Measurements from ENCODE around the gene SIRPA.

GRCh38 chr20:1871807-1872458 lies 23.3 kb upstream of the SIRPA start:
- TF ChIP-seq, protein P1, sequence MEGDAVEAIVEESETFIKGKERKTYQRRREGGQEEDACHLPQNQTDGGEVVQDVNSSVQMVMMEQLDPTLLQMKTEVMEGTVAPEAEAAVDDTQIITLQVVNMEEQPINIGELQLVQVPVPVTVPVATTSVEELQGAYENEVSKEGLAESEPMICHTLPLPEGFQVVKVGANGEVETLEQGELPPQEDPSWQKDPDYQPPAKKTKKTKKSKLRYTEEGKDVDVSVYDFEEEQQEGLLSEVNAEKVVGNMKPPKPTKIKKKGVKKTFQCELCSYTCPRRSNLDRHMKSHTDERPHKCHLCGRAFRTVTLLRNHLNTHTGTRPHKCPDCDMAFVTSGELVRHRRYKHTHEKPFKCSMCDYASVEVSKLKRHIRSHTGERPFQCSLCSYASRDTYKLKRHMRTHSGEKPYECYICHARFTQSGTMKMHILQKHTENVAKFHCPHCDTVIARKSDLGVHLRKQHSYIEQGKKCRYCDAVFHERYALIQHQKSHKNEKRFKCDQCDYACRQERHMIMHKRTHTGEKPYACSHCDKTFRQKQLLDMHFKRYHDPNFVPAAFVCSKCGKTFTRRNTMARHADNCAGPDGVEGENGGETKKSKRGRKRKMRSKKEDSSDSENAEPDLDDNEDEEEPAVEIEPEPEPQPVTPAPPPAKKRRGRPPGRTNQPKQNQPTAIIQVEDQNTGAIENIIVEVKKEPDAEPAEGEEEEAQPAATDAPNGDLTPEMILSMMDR (IDR thresholded peaks at IDR 0.05), result no peak
- TF ChIP-seq POLR2A (IDR thresholded peaks at IDR 0.05), result no peak

Measured in transverse colon (tissue), 3 donors.